Body of pancreas (tissue), 4 donors: ENCODE measurements around the gene USH2A. TPM values are rescaled to one million over a fixed set of nuclear protein-coding genes. Genes with fewer than 3 reads are reported as not detected.
A peak's percentile ranks its signal among the peaks of the same experiment; 100 is the strongest.

ENCODE experiments used
- ATAC-seq: fragments of 150-250 bp; one replicate; pipeline ENCODE4 v1.9.1; 2016
- DNase-seq, 4 donors: peaks; one replicate each; pipeline ENCODE4 v3.0.0-alpha.2; 2019
- H3K27ac ChIP-seq, 4 donors: fragments of 200-600 bp; sonication (generic); 1 replicate in 3 of 4; 2 replicates in 1 of 4; pipeline versions ENCODE4 v1.5.1 to v1.6.1; 2016 to 2019; ENCODE audit warnings: mild to moderate bottlenecking in 1 of 4, mixed read lengths in 1 of 4, moderate library complexity in 1 of 4
- H3K27me3 ChIP-seq, 2 donors: fragments of 200-600 bp; sonication (generic); one replicate each; pipeline ENCODE4 v1.6.0; 2016; ENCODE audit warnings: mild to moderate bottlenecking in 1 of 2
- H3K36me3 ChIP-seq, 2 donors: fragments of 200-600 bp; sonication (generic); replicated peaks in 1 of 2; 2 replicates each; pipeline ENCODE4 v1.5.1; 2016; ENCODE audit warnings: low read depth in 2 of 2; ENCODE audit not compliant: insufficient read depth in 1 of 2
- H3K4me1 ChIP-seq: fragments of 200-600 bp; sonication (generic); one replicate; pipeline ENCODE4 v1.6.0; 2016
- H3K4me3 ChIP-seq, 2 donors: fragments of 200-600 bp; sonication (generic); 1 replicate in 1 of 2; 2 replicates in 1 of 2; pipeline ENCODE4 v1.5.1; 2016 to 2019
- H3K9me3 ChIP-seq, 3 donors: fragments of 200-600 bp; sonication (generic); 1 replicate in 2 of 3; 2 replicates in 1 of 3; pipeline ENCODE4 v1.5.1; 2016
- CTCF ChIP-seq, 7 experiments: fragments of 450-650 bp in 4 of 7; fragments of 200-600 bp in 3 of 7; sonication (generic) in 3 of 7; IDR thresholded peaks; one replicate each; pipeline ENCODE4 v1.5.1; 2016 to 2019; ENCODE audit warnings: antibody characterized with exemption in 7 of 7
- POLR2A ChIP-seq, 3 donors: fragments of 450-650 bp; IDR thresholded peaks; one replicate each; pipeline ENCODE4 v1.6.1; 2016; ENCODE audit warnings: antibody characterized with exemption in 3 of 3, mild to moderate bottlenecking in 2 of 3
- WGBS, 2 donors: methylation state at CpG; one replicate each; pipeline ENCODE4 v1.1.5; 2017; 5-methylcytosine and 5-hydroxymethylcytosine counted together
- intact Hi-C: fragments of 100-400 bp; cut with DNase I; formaldehyde crosslinking; loops from one replicate; pipeline ENCODE4 v1.15.1; 2023
- total RNA-seq, 2 donors: library from RNA; depleted of rRNA; stranded (reverse); fragments of >200 nt; gene quantifications; one replicate each; pipeline ENCODE4 v1.1.0, GENCODE V29; 2016

Gene USH2A
- total RNA-seq, 2 donors from 2014 or later = 0.26 to 0.33 TPM

GRCh38 chr1:216200941-216201340 is 222.3 kb downstream of the USH2A start:
- H3K4me3 ChIP-seq = no peak overlapping the region
- no peak for TF ChIP-seq CTCF (IDR thresholded peaks at IDR 0.05)
- TF ChIP-seq POLR2A (IDR thresholded peaks at IDR 0.05) = no peak
- intact Hi-C loops = no loop called here
- no peak overlapping the region for H3K27ac ChIP-seq
- no peaks in the 10 kb centered on the region for H3K36me3 ChIP-seq
- peaks cover 0 to 5% of the 10 kb centered on the region in 2 donors for H3K27me3 ChIP-seq
- H3K9me3 ChIP-seq = no peaks in the 10 kb centered on the region
- no peaks in the 10 kb centered on the region for H3K4me1 ChIP-seq
- WGBS, 2 donors = 79 to 83% methylated on average over 3 of the region's 3 CpGs
- no peak for DNase-seq
- no peak for ATAC-seq

GRCh38 chr1:216194721-216195120 is 228.5 kb downstream of the USH2A start:
- no peak for DNase-seq
- Histone ChIP-seq H3K27me3 (peaks cover 0 to 5% of the 10 kb centered on the region in 2 donors), H3K36me3 (no peaks in the 10 kb centered on the region), H3K9me3 (no peaks in the 10 kb centered on the region), H3K4me1 (no peaks in the 10 kb centered on the region), H3K27ac (no peak overlapping the region), H3K4me3 (no peak overlapping the region)
- no peak for ATAC-seq
- intact Hi-C loops = no loop called here
- TF ChIP-seq POLR2A (IDR thresholded peaks at IDR 0.05) (no peak), CTCF (IDR thresholded peaks at IDR 0.05) (no peak)
- WGBS, 2 donors = 83 to 84% methylated on average over 1 of the region's 1 CpG

GRCh38 chr1:216193839-216194443 is 229.3 kb downstream of the USH2A start:
- TF ChIP-seq CTCF (IDR thresholded peaks at IDR 0.05) = peak in 4 of 7 experiments; percentile 6 to 32 (median 24)
- TF ChIP-seq POLR2A (IDR thresholded peaks at IDR 0.05) = no peak
- WGBS, 2 donors = 54 to 57% methylated on average over 7 of the region's 7 CpGs
- ATAC-seq (no peak), DNase-seq (no peak)
- Histone ChIP-seq H3K9me3 (no peaks in the 10 kb centered on the region), H3K36me3 (no peaks in the 10 kb centered on the region), H3K27me3 (peaks cover 0 to 5% of the 10 kb centered on the region in 2 donors), H3K4me1 (no peaks in the 10 kb centered on the region), H3K27ac (no peak overlapping the region), H3K4me3 (no peak overlapping the region)
- intact Hi-C loops = no loop called here

GRCh38 chr1:216190438-216190837 is 232.8 kb downstream of the USH2A start:
- DNase-seq = no peak
- Histone ChIP-seq H3K27ac (no peak overlapping the region), H3K9me3 (no peaks in the 10 kb centered on the region), H3K4me1 (no peaks in the 10 kb centered on the region), H3K4me3 (no peak overlapping the region), H3K36me3 (no peaks in the 10 kb centered on the region), H3K27me3 (no peaks in the 10 kb centered on the region)
- no peak for ATAC-seq
- WGBS, 2 donors = 52 to 57% methylated on average over 4 of the region's 4 CpGs
- TF ChIP-seq POLR2A (IDR thresholded peaks at IDR 0.05) = no peak
- TF ChIP-seq CTCF (IDR thresholded peaks at IDR 0.05) = no peak
- intact Hi-C loops = no loop called here

- no peaks in the 10 kb centered on the region for H3K4me1 ChIP-seq
- no peaks in the 10 kb centered on the region for H3K36me3 ChIP-seq
- 24 to 25% methylated on average over 2 of the region's 2 CpGs for whole genome bisulfite sequencing, 2 donors
- no peak overlapping the region for H3K27ac ChIP-seq
- ATAC-seq (peak; percentile 33), DNase-seq (peak in 3 of 4 donors; percentile 6 to 21 (median 7))
- intact Hi-C loops = no loop called here
- no peaks in the 10 kb centered on the region for H3K9me3 ChIP-seq
- TF ChIP-seq CTCF (IDR thresholded peaks at IDR 0.05) = no peak
- no peak for TF ChIP-seq POLR2A (IDR thresholded peaks at IDR 0.05)
- H3K27me3 ChIP-seq = no peaks in the 10 kb centered on the region
- H3K4me3 ChIP-seq = no peak overlapping the region
These were observed 236.4 kb downstream of the USH2A start for GRCh38 chr1:216186816-216187215.
